Liver (tissue), 9 donors: ENCODE results near the gene SLC15A5. TPM values are rescaled to one million over a fixed set of nuclear protein-coding genes. Genes with fewer than 3 reads are reported as not detected.

Experiments used
- DNase-seq: peaks from one replicate; pipeline ENCODE4 v3.0.0-alpha.2; 2017; ENCODE audit warnings: low spot score
- H3K27ac ChIP-seq, 2 donors: one replicate each; pipeline ENCODE4 v1.7.0; 2013; ENCODE audit warnings: inconsistent platforms in 2 of 2, low read length in 2 of 2, control low read depth in 1 of 2, low read depth in 1 of 2, mild to moderate bottlenecking in 1 of 2
- H3K27me3 ChIP-seq, 4 donors: one replicate each; pipeline versions ENCODE4 v1.6.1 to v1.7.0; 2013; ENCODE audit warnings: low read length in 3 of 4, inconsistent platforms in 1 of 4, mild to moderate bottlenecking in 1 of 4, moderate library complexity in 1 of 4; ENCODE audit not compliant: control insufficient read depth in 4 of 4, insufficient read depth in 4 of 4
- H3K36me3 ChIP-seq, 4 donors: one replicate each; pipeline versions ENCODE4 v1.6.1 to v1.7.0; 2013; ENCODE audit warnings: low read length in 3 of 4, mild to moderate bottlenecking in 3 of 4, low read depth in 1 of 4, moderate library complexity in 1 of 4; ENCODE audit not compliant: control insufficient read depth in 4 of 4, insufficient read depth in 3 of 4
- H3K4me1 ChIP-seq, 4 donors: one replicate each; pipeline versions ENCODE4 v1.6.1 to v1.7.0; 2013; ENCODE audit warnings: low read length in 3 of 4, mild to moderate bottlenecking in 3 of 4, moderate library complexity in 1 of 4; ENCODE audit not compliant: control insufficient read depth in 4 of 4, insufficient read depth in 4 of 4
- H3K4me3 ChIP-seq, 3 donors: one replicate each; pipeline versions ENCODE4 v1.6.1 to v1.7.0; 2013; ENCODE audit warnings: low read length in 3 of 3, control low read depth in 1 of 3, low read depth in 1 of 3, mild to moderate bottlenecking in 1 of 3
- H3K9ac ChIP-seq, 2 donors: one replicate each; pipeline ENCODE4 v1.7.0; 2013; ENCODE audit warnings: low read length in 2 of 2, mild to moderate bottlenecking in 2 of 2, moderate library complexity in 2 of 2, control low read depth in 1 of 2, low read depth in 1 of 2
- H3K9me3 ChIP-seq, 4 donors: one replicate each; pipeline versions ENCODE4 v1.6.1 to v1.7.0; 2013; ENCODE audit warnings: low read length in 3 of 4; ENCODE audit not compliant: control insufficient read depth in 4 of 4
- ATF3 ChIP-seq: IDR thresholded peaks from 2 replicates; pipeline ENCODE4 v1.6.1; 2016; ENCODE audit warnings: antibody characterized with exemption
- EGR1 ChIP-seq, 2 donors: IDR thresholded peaks; 2 replicates each; pipeline ENCODE4 v1.6.1; 2016 to 2018; ENCODE audit warnings: antibody characterized with exemption in 2 of 2, low read depth in 2 of 2
- FOXA1 ChIP-seq: IDR thresholded peaks from 2 replicates; pipeline ENCODE4 v1.6.1; 2016; ENCODE audit warnings: antibody characterized with exemption
- FOXA2 ChIP-seq: IDR thresholded peaks from 2 replicates; pipeline ENCODE4 v1.6.1; 2016; ENCODE audit warnings: antibody characterized with exemption
- GABPA ChIP-seq, 2 donors: IDR thresholded peaks in 1 of 2; conservative IDR thresholded peaks in 1 of 2; 2 replicates each; pipeline ENCODE4 v1.6.1; 2016; ENCODE audit warnings: antibody characterized with exemption in 2 of 2, mild to moderate bottlenecking in 1 of 2, moderate library complexity in 1 of 2
- HNF4A ChIP-seq, 2 donors: conservative IDR thresholded peaks; 2 replicates each; pipeline ENCODE4 v1.6.1; 2016; ENCODE audit warnings: antibody characterized with exemption in 2 of 2, mild to moderate bottlenecking in 2 of 2
- HNF4G ChIP-seq: IDR thresholded peaks from 2 replicates; pipeline ENCODE4 v1.6.1; 2016; ENCODE audit warnings: antibody characterized with exemption
- JUND ChIP-seq, 2 donors: IDR thresholded peaks; 2 replicates each; pipeline ENCODE4 v1.6.1; 2016; ENCODE audit warnings: antibody characterized with exemption in 2 of 2
- MAX ChIP-seq: IDR thresholded peaks from 2 replicates; pipeline ENCODE4 v1.6.1; 2016; ENCODE audit warnings: antibody characterized with exemption
- NR2F2 ChIP-seq: IDR thresholded peaks from 2 replicates; pipeline ENCODE4 v1.6.1; 2016; ENCODE audit warnings: antibody characterized with exemption
- RAD21 ChIP-seq, 2 donors: IDR thresholded peaks; 2 replicates each; pipeline ENCODE4 v1.6.1; 2016; ENCODE audit warnings: antibody characterized with exemption in 2 of 2, mild to moderate bottlenecking in 2 of 2
- RXRA ChIP-seq, 2 donors: IDR thresholded peaks; 2 replicates each; pipeline ENCODE4 v1.6.1; 2017 to 2018; ENCODE audit warnings: antibody characterized with exemption in 2 of 2, mild to moderate bottlenecking in 1 of 2
- SP1 ChIP-seq: IDR thresholded peaks from 2 replicates; pipeline ENCODE4 v1.6.1; 2018; ENCODE audit warnings: antibody characterized with exemption, mild to moderate bottlenecking
- TAF1 ChIP-seq: conservative IDR thresholded peaks from 2 replicates; pipeline ENCODE4 v1.6.1; 2016; ENCODE audit warnings: antibody characterized with exemption, mild to moderate bottlenecking
- YY1 ChIP-seq: IDR thresholded peaks from 2 replicates; pipeline ENCODE4 v1.6.1; 2016; ENCODE audit warnings: antibody characterized with exemption, mild to moderate bottlenecking
- ZBTB33 ChIP-seq: IDR thresholded peaks from 2 replicates; pipeline ENCODE4 v1.6.1; 2016; ENCODE audit warnings: antibody characterized with exemption
- WGBS: extraction: QIAGEN DNeasy Blood & Tissue Kit; methylation state at CpG from one replicate; pipeline ENCODE4 v1.1.7; 2013; 5-methylcytosine and 5-hydroxymethylcytosine counted together
- polyA plus RNA-seq, 2 donors: library from polyadenylated mRNA; stranded (reverse) in 1 of 2; unstranded in 1 of 2; fragments of 200-250 nt in 1 of 2; fragments of >200 nt in 1 of 2; fragmentation: Nextera tagmentation in 1 of 2; extraction: Ambion mirVana in 1 of 2; gene quantifications; one replicate each; pipeline versions ENCODE4 v1.2.1 to v1.2.3, GENCODE V29; 2013 to 2015
- total RNA-seq, 2 donors: library from RNA; depleted of rRNA; stranded (reverse); fragments of >200 nt; gene quantifications; one replicate each; pipeline ENCODE4 v1.2.3, GENCODE V29; 2014
- TF ChIP-seq, protein P1 (sequence below): fragments of 150-350 bp; IDR thresholded peaks from 2 replicates; pipeline ENCODE4 v1.5.1; 2017; ENCODE audit warnings: improper control_type of control experiment, low read depth, low read length; ENCODE audit not compliant: missing input control
- TF ChIP-seq, protein P2 (sequence below): IDR thresholded peaks from 2 replicates; pipeline ENCODE4 v1.6.1; 2016; ENCODE audit warnings: antibody characterized with exemption, mild to moderate bottlenecking
- donor health status: healthy.
- donor health status: healthy.
- donor health status: healthy.
- donor health status: healthy.
- donor health status: healthy.

The SLC15A5 gene
- total and polyA plus RNA-seq, 4 donors, result not detected

- no peak overlapping the region for H3K4me3 ChIP-seq
- H3K4me1 ChIP-seq, result peaks cover 0 to 9% (median 6%) of the 10 kb centered on the region in 4 donors
- no peak overlapping the region for H3K9ac ChIP-seq
- no peak overlapping the region for H3K27ac ChIP-seq
- DNase-seq, result no peak
- no peaks in the 10 kb centered on the region for H3K36me3 ChIP-seq
- no peak for TF ChIP-seq TAF1
- TF ChIP-seq NR2F2, result no peak
- TF ChIP-seq SP1, result no peak
- TF ChIP-seq FOXA2, result no peak
- no peak for TF ChIP-seq EGR1 (IDR thresholded peaks at IDR 0.05; ENCODE audit: low read depth in 2 of 2)
- no peak for TF ChIP-seq HNF4G
- H3K27me3 ChIP-seq, result no peaks in the 10 kb centered on the region
- H3K9me3 ChIP-seq, result no peaks in the 10 kb centered on the region
Observed at GRCh38 chr12:16220120-16220519, 57.4 kb downstream of the SLC15A5 start.

- DNase-seq, result no peak
- WGBS, result 41% methylated on average over 6 of the region's 6 CpGs
- peak; percentile 62 for TF ChIP-seq SP1
- peak; percentile 69 for TF ChIP-seq HNF4G
- no peak for TF ChIP-seq FOXA1
- TF ChIP-seq EGR1 (IDR thresholded peaks at IDR 0.05; ENCODE audit: low read depth in 2 of 2), result no peak
- TF ChIP-seq, protein P1, sequence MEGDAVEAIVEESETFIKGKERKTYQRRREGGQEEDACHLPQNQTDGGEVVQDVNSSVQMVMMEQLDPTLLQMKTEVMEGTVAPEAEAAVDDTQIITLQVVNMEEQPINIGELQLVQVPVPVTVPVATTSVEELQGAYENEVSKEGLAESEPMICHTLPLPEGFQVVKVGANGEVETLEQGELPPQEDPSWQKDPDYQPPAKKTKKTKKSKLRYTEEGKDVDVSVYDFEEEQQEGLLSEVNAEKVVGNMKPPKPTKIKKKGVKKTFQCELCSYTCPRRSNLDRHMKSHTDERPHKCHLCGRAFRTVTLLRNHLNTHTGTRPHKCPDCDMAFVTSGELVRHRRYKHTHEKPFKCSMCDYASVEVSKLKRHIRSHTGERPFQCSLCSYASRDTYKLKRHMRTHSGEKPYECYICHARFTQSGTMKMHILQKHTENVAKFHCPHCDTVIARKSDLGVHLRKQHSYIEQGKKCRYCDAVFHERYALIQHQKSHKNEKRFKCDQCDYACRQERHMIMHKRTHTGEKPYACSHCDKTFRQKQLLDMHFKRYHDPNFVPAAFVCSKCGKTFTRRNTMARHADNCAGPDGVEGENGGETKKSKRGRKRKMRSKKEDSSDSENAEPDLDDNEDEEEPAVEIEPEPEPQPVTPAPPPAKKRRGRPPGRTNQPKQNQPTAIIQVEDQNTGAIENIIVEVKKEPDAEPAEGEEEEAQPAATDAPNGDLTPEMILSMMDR, result no peak
- peak; percentile 9 for TF ChIP-seq MAX
- TF ChIP-seq ATF3, result no peak
- TF ChIP-seq ZBTB33, result peak; percentile 53
- TF ChIP-seq GABPA (IDR thresholded peaks at IDR 0.05 in 1 of 2, conservative IDR thresholded peaks at IDR 0.05 in 1 of 2), result no peak
- peak; percentile 16 to 25 for TF ChIP-seq RAD21 (IDR thresholded peaks at IDR 0.05)
- no peak for TF ChIP-seq FOXA2
- TF ChIP-seq JUND (IDR thresholded peaks at IDR 0.05), result no peak
- no peak for TF ChIP-seq NR2F2
- no peak for TF ChIP-seq TAF1
- TF ChIP-seq, protein P2, sequence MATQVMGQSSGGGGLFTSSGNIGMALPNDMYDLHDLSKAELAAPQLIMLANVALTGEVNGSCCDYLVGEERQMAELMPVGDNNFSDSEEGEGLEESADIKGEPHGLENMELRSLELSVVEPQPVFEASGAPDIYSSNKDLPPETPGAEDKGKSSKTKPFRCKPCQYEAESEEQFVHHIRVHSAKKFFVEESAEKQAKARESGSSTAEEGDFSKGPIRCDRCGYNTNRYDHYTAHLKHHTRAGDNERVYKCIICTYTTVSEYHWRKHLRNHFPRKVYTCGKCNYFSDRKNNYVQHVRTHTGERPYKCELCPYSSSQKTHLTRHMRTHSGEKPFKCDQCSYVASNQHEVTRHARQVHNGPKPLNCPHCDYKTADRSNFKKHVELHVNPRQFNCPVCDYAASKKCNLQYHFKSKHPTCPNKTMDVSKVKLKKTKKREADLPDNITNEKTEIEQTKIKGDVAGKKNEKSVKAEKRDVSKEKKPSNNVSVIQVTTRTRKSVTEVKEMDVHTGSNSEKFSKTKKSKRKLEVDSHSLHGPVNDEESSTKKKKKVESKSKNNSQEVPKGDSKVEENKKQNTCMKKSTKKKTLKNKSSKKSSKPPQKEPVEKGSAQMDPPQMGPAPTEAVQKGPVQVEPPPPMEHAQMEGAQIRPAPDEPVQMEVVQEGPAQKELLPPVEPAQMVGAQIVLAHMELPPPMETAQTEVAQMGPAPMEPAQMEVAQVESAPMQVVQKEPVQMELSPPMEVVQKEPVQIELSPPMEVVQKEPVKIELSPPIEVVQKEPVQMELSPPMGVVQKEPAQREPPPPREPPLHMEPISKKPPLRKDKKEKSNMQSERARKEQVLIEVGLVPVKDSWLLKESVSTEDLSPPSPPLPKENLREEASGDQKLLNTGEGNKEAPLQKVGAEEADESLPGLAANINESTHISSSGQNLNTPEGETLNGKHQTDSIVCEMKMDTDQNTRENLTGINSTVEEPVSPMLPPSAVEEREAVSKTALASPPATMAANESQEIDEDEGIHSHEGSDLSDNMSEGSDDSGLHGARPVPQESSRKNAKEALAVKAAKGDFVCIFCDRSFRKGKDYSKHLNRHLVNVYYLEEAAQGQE, result no peak
- TF ChIP-seq RXRA (IDR thresholded peaks at IDR 0.05), result peak in 1 of 2 donors; percentile 43
- peak; percentile 27 for TF ChIP-seq YY1
- peak; percentile 89 to 95 for TF ChIP-seq HNF4A (conservative IDR thresholded peaks at IDR 0.05)
- Histone ChIP-seq H3K9me3 (no peaks in the 10 kb centered on the region), H3K4me1 (peaks cover 0 to 9% (median 6%) of the 10 kb centered on the region in 4 donors), H3K27ac (no peak overlapping the region), H3K36me3 (no peaks in the 10 kb centered on the region), H3K9ac (peak overlapping the region in 1 of 2 donors; percentile 51), H3K27me3 (no peaks in the 10 kb centered on the region), H3K4me3 (no peak overlapping the region)
Observed at GRCh38 chr12:16218934-16219751, 58.3 kb downstream of the SLC15A5 start.
